SK-N-SH treated with all-trans-retinoic acid at 6 μM for 48 hours (cell line): Measurements from ENCODE around the gene ALG9.

ENCODE experiments used
- ARNTL ChIP-seq: fragments of 450-650 bp; formaldehyde crosslinking; IDR thresholded peaks from 2 replicates; pipeline ENCODE4 v1.5.0; 2020; ENCODE audit warnings: low read depth, mild to moderate bottlenecking, moderate library complexity, borderline replicate concordance
- BACH2 ChIP-seq: fragments of 250-450 bp; sonication (Bioruptor Pico); IDR thresholded peaks from 2 replicates; pipeline ENCODE4 v1.9.0; 2021; ENCODE audit warnings: mild to moderate bottlenecking, borderline replicate concordance
- ISL1 ChIP-seq: fragments of 250-450 bp; sonication (Bioruptor Pico); IDR thresholded peaks from 2 replicates; pipeline ENCODE4 v2.1.2; 2022; ENCODE audit warnings: mild to moderate bottlenecking, moderate library complexity
- RARB ChIP-seq: fragments of 250-450 bp; sonication (Bioruptor Pico); IDR thresholded peaks from 2 replicates; pipeline ENCODE4 v1.8.0; 2021; ENCODE audit warnings: mild to moderate bottlenecking, moderate library complexity
- TOX ChIP-seq: fragments of 250-450 bp; sonication (Bioruptor Pico); IDR thresholded peaks from 2 replicates; pipeline ENCODE4 v1.8.0; 2021; ENCODE audit warnings: mild to moderate bottlenecking, moderate library complexity, borderline replicate concordance
- ZFP3 ChIP-seq: fragments of 250-450 bp; sonication (Bioruptor Pico); IDR thresholded peaks from 2 replicates; pipeline ENCODE4 v1.5.0; 2020; ENCODE audit warnings: mild to moderate bottlenecking, moderate library complexity
- ZNF8 ChIP-seq: fragments of 450-650 bp; formaldehyde crosslinking; IDR thresholded peaks from 2 replicates; pipeline ENCODE4 v1.5.0; 2020; ENCODE audit warnings: mild to moderate bottlenecking, moderate library complexity
- TF ChIP-seq, protein P1 (sequence below): fragments of 250-450 bp; sonication (Bioruptor Pico); IDR thresholded peaks from 2 replicates; pipeline ENCODE4 v1.8.0; 2021; ENCODE audit warnings: low read depth, mild to moderate bottlenecking, moderate library complexity, borderline replicate concordance
- TF ChIP-seq, protein P2 (sequence below): fragments of 250-450 bp; sonication (Bioruptor Pico); IDR thresholded peaks from 2 replicates; pipeline ENCODE4 v1.8.0; 2020; ENCODE audit warnings: mild to moderate bottlenecking, moderate library complexity, borderline replicate concordance
- TF ChIP-seq, protein P3 (sequence below): fragments of 250-450 bp; sonication (Bioruptor Pico); IDR thresholded peaks from 2 replicates; pipeline ENCODE4 v1.5.1; 2021; ENCODE audit warnings: mild to moderate bottlenecking, moderate library complexity
- TF ChIP-seq, protein P4 (sequence below): fragments of 250-450 bp; sonication (Bioruptor Pico); IDR thresholded peaks from 2 replicates; pipeline ENCODE4 v1.5.0; 2020; ENCODE audit warnings: mild to moderate bottlenecking, moderate library complexity

DNA sequence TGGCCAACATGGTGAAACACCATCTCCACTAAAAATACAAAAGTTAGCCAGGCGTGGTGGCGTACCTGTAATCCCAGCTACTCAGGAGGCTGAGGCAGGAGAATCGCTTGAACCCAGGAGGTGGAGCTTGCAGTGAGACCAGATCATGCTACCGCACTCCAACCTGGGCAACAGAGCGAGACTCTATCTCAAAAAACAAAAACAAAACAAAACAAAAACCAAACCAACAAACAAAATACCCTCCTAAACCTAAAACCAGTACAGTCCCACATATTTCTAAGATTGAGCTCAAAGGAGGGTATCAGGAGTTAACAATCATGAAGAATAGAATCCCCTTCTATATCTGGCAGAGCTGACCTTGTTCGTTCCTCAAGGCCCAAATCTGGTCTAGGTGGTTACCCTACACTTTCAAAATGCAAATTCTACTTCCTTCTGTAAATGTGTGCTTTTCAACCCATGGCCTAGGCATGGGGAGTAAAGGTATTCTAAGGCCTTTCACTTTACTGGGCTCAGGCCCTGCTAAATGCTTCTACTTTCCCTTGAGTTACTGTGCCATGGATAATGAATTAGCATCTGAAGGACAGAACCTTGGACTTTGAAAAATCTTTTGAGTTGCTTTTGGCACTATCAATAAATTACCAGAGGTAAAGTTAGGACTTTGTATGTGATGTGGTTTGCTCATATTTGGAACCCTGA, 94.8 kb downstream of the ALG9 start:
- TF ChIP-seq, protein P1, sequence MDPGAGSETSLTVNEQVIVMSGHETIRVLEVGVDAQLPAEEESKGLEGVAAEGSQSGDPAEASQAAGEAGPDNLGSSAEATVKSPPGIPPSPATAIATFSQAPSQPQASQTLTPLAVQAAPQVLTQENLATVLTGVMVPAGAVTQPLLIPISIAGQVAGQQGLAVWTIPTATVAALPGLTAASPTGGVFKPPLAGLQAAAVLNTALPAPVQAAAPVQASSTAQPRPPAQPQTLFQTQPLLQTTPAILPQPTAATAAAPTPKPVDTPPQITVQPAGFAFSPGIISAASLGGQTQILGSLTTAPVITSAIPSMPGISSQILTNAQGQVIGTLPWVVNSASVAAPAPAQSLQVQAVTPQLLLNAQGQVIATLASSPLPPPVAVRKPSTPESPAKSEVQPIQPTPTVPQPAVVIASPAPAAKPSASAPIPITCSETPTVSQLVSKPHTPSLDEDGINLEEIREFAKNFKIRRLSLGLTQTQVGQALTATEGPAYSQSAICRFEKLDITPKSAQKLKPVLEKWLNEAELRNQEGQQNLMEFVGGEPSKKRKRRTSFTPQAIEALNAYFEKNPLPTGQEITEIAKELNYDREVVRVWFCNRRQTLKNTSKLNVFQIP (CRISPR knock-in tag) = no peak
- TF ChIP-seq, protein P2, sequence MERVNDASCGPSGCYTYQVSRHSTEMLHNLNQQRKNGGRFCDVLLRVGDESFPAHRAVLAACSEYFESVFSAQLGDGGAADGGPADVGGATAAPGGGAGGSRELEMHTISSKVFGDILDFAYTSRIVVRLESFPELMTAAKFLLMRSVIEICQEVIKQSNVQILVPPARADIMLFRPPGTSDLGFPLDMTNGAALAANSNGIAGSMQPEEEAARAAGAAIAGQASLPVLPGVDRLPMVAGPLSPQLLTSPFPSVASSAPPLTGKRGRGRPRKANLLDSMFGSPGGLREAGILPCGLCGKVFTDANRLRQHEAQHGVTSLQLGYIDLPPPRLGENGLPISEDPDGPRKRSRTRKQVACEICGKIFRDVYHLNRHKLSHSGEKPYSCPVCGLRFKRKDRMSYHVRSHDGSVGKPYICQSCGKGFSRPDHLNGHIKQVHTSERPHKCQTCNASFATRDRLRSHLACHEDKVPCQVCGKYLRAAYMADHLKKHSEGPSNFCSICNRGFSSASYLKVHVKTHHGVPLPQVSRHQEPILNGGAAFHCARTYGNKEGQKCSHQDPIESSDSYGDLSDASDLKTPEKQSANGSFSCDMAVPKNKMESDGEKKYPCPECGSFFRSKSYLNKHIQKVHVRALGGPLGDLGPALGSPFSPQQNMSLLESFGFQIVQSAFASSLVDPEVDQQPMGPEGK = no peak
- TF ChIP-seq BACH2 (CRISPR knock-in tag) = no peak
- no peak for TF ChIP-seq ZFP3 (CRISPR knock-in tag)
- TF ChIP-seq, protein P3, sequence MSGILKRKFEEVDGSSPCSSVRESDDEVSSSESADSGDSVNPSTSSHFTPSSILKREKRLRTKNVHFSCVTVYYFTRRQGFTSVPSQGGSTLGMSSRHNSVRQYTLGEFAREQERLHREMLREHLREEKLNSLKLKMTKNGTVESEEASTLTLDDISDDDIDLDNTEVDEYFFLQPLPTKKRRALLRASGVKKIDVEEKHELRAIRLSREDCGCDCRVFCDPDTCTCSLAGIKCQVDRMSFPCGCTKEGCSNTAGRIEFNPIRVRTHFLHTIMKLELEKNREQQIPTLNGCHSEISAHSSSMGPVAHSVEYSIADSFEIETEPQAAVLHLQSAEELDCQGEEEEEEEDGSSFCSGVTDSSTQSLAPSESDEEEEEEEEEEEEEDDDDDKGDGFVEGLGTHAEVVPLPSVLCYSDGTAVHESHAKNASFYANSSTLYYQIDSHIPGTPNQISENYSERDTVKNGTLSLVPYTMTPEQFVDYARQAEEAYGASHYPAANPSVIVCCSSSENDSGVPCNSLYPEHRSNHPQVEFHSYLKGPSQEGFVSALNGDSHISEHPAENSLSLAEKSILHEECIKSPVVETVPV (CRISPR knock-in tag) = no peak
- TF ChIP-seq ARNTL (CRISPR knock-in tag) = no peak
- TF ChIP-seq, protein P4, sequence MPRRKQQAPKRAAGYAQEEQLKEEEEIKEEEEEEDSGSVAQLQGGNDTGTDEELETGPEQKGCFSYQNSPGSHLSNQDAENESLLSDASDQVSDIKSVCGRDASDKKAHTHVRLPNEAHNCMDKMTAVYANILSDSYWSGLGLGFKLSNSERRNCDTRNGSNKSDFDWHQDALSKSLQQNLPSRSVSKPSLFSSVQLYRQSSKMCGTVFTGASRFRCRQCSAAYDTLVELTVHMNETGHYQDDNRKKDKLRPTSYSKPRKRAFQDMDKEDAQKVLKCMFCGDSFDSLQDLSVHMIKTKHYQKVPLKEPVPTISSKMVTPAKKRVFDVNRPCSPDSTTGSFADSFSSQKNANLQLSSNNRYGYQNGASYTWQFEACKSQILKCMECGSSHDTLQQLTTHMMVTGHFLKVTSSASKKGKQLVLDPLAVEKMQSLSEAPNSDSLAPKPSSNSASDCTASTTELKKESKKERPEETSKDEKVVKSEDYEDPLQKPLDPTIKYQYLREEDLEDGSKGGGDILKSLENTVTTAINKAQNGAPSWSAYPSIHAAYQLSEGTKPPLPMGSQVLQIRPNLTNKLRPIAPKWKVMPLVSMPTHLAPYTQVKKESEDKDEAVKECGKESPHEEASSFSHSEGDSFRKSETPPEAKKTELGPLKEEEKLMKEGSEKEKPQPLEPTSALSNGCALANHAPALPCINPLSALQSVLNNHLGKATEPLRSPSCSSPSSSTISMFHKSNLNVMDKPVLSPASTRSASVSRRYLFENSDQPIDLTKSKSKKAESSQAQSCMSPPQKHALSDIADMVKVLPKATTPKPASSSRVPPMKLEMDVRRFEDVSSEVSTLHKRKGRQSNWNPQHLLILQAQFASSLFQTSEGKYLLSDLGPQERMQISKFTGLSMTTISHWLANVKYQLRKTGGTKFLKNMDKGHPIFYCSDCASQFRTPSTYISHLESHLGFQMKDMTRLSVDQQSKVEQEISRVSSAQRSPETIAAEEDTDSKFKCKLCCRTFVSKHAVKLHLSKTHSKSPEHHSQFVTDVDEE (CRISPR knock-in tag) = no peak
- no peak for TF ChIP-seq RARB (CRISPR knock-in tag)
- TF ChIP-seq ZNF8 (CRISPR knock-in tag) = no peak
- no peak for TF ChIP-seq TOX (CRISPR knock-in tag)
- no peak for TF ChIP-seq ISL1 (CRISPR knock-in tag)
